HG03039 (cell line): ENCODE measurements around the gene MGAT4B.
"Not testable (repeated sequence)": the region's sequence is repeated elsewhere in the genome, so short reads cannot be mapped to it uniquely, and the experiment has no call there.

Experiments used
- ATAC-seq: cut with Tn5 transposase; IDR thresholded peaks from one replicate; pipeline ENCODE4 v1.9.1; 2021; ENCODE audit warnings: mild to moderate bottlenecking, moderate library complexity; ENCODE audit not compliant: unreplicated experiment

Gene MGAT4B

DNA sequence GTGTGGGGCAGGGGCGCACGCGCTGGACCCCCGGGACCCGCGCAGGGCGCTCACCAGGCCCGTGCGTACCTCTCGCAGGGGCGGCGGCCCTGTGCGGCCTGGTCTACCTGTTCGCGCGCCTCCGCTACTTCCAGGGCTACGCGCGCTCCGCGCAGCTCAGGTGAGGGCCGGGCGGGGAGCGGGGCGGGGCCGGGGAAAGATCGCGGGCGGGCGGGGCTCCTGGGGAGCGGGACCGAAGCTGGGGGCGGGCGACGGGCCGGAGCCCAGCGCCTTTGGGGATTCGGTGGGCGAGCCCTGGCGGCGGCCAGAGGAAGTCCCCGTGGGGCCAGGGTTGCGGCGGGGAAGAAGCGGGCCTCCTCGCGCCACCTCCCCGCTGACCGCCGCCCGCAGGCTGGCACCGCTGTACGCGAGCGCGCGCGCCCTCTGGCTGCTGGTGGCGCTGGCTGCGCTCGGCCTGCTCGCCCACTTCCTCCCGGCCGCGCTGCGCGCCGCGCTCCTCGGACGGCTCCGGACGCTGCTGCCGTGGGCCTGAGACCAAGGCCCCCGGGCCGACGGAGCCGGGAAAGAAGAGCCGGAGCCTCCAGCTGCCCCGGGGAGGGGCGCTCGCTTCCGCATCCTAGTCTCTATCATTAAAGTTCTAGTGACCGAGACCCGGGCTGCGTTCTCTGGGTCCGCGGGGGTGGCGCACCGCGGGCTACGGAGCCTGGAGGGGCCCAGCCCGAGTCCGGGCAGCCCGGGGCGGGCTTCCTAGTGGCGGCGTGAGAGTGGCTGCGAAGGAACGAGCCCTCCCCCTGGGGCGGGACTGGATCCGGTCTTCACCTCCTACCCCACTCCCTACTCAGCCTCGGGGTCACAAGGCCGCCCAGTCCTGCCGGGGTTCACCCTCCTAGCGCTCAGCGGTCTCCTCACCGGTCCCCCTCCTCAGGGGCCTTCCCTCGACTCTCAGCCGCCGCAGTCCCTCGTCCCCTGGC is 10.5 kb downstream of the MGAT4B start:
- ATAC-seq = peak; percentile 64

DNA sequence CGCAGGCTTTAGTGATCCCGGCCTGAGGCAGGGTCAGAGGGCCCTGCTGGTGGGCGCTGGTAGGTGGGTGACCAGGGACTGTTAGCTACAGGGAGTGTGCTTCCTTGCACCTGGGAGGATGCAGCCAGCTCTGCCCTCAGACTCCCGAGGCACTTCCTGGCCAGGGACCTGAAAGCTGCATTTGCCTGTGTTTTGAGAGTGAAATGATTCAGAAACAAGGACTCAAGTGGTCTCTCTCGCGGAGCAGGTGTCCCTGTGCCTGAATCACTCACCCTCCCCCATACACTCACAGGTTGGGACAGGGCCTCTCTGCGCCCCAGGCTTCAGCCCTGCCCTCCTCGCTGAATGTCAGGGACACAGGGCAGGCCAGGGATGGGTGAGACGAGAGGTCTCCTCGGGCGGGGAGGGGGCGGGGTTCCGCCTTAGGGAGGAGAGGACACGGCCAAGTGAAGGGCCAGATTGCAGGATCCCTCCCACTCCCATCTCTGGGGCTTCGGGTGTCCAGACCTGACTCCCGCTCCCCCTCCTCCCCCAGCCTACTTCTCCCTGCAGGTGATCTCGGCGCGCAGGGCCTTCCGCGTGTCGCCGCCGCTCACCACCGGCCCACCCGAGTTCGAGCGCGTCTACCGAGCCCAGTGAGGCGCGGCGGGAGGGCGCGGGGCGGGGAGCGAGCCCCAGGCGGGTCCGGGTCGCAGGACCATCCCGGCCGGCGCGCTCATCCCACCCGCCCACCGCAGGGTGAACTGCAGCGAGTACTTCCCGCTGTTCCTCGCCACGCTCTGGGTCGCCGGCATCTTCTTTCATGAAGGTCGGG is 11.4 kb downstream of the MGAT4B start:
- ATAC-seq = peak; percentile 6

GRCh38 chr5:179794575-179794974 is 12.1 kb downstream of the MGAT4B start:
- no peak for ATAC-seq

DNA sequence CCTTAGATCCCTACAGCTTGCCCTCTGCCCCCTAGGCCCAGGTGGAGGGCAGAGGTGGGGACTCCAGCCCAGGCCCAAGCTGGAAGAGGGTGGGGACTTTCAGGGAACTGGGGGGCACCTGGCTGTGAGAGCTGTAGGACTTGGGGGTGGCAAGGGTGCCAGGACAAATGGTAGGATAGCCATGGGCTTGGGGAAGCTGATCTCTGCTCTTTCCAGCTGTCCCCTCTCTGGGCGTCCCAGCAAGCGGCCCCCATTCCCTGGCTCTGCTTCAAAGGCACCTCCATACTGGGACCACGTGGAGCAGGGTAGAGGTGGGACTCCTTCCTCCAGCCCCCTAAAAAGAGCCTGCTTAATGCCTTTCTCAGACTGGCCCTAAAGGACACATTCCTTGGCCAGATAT is 12.5 kb downstream of the MGAT4B start:
- no peak for ATAC-seq

DNA sequence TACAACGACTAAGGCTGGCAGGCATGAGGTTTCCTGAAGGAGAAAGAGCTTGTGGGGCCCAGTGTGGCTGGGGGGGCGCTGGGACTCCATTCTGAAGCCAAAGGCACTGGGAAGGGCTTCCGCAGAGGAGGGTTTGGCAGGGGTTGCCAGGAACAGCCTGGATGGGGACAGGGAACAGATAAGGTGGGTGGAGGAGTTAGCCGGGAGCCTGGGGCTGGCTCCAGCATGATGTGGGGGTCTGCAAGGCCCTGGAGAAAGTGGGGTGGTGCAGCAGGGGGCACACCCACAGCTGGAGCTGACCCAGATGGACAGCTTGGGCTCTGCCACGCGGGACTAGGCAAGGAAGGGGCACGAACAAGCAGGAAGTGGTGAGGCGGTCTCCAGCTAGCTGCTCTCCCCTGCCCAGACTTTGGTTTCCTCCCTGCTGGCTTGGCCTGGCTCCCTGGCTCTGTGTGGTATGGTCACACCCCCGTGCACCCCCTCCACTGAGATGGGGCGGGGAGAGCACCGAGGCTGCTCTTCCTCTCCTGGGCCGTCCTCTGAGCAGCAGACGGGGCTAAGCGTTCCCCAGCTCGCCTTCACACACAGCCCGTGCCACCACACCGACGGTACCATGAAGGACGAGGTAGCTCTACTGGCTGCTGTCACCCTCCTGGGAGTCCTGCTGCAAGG is 13.1 kb downstream of the MGAT4B start, which contains the start of gene LTC4S:
Gene LTC4S (plus strand): TSS at position 519 of the 672 bp plus-strand sequence. CDS start 95 bp downstream, at position 614.
- ATAC-seq = no peak

DNA sequence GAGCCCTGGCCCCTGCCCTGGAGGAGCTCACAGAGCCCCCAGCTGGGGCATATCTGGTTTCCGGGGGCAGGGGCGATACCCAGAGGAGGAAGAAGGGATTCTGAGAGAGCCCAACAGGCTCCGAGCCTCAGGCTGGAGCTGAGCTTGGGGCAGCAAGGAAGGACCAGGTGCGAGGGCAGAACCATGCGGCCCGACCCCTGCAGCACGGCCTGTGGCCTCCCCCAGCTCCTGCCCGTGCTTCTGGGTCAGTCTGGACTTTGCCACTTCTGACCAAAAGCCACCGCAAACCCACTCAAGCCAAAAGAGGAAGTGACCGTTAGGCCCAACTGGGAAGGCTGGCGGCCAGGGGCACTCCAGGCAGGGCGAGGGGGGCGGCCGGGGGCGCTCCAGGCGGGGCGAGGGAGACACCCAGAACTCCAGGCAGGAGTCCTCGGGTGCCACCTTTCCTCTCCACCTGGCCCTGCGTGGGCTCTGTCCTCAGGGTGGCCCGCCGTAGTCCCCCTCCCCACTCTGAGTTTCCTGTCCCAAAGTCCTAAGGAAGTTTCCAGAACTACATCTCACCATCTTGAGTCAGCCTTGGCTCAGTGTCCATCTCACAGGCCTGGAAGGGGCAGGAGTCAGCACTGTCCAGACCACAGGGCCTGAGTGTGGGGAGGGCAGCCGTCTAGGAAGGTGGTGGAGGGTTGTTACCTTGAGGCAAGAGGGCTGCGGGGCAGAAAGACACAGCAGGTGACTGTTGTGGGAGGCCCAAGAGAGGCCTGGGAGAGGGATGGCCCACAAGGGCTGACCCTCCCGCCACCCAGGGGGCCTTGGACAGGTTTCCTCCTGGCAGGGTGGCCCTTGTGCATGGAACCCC is 13.8 kb downstream of the MGAT4B start:
- no peak for ATAC-seq

- no peak for ATAC-seq
Measured at GRCh38 chr5:179791881-179792611, 14.6 kb downstream of the MGAT4B start.

GRCh38 chr5:179789278-179789677 is 17.4 kb downstream of the MGAT4B start:
- ATAC-seq = not testable (repeated sequence)

DNA sequence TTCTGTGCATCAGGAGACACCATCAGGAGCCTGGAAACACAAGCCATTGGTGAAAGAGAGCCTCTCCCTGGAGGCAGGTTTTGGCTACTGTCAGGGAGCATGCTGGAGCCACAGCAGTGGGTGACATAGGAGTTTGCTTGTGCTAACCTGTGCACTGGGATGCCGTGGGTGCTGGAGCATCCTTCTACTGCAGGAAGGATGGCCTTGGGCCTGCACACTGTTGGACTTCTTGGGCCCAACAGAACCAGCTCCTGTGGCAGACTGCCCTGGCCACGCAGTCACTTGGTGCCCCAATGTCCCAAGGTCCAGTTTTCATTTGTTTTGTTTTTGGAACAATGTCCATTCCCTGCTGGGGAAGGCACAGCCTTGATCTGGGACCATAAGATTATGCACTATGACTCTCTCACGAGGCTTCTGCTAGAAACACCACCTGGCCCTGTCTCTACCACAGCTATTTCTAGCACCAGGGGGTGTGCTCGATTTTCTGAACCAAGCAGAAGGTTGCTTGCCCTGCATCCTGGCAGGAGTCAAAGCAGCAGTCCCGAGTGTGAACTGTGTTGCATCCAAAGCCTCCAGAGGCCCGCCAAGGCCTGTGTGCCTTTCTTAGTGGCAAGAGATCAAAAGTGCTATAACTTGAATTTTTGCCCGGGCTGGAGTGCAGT is 18.3 kb downstream of the MGAT4B start:
- ATAC-seq = no peak

GRCh38 chr5:179786861-179787260 is 19.8 kb downstream of the MGAT4B start:
- ATAC-seq = no peak

GRCh38 chr5:179783128-179783527 is 23.5 kb downstream of the MGAT4B start:
- ATAC-seq = no peak

DNA sequence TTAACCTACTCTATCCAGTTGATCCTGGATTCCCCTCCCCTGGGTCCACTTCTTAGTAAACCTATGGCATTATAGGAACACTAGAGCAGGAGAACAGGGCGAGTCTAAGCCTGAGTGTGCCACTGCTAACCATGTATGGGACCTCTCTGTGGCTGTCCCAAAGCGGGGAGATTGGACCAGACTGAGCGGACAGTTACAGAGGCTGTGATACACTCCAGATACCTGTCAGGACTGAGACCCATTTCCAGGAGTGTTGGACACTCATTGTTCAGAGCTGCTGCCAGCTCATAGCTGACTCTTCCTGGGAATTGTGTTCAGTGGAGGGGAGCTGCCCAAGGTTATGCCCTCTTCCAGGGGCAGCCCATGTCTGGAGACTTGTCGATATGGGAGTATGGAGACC is 24.8 kb downstream of the MGAT4B start:
- ATAC-seq = no peak

- no peak for ATAC-seq
Measured at GRCh38 chr5:179780362-179780761, 26.3 kb downstream of the MGAT4B start.

GRCh38 chr5:179779826-179780225 is 26.8 kb downstream of the MGAT4B start:
- no peak for ATAC-seq

GRCh38 chr5:179778591-179778990 is 28.1 kb downstream of the MGAT4B start:
- no peak for ATAC-seq

DNA sequence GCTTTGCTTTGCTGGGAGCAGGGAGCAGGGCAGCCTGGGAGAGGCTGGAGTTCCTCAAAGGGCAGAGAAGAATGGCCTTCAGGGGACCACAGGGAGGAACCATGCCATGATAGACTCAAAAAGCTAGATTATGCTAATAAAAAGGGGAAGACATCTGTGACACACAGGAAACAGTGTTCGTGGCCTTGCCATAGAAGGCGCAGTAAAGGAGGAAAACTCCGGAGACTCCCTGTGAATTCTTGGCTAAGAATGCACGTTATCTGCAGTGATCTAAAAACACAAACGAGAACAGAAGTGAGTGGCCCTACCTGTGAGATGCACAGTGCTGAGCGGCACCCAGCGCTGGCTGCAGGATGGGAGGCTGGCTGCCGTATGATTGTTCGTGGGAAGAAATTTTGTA is 28.8 kb downstream of the MGAT4B start:
- no peak for ATAC-seq

DNA sequence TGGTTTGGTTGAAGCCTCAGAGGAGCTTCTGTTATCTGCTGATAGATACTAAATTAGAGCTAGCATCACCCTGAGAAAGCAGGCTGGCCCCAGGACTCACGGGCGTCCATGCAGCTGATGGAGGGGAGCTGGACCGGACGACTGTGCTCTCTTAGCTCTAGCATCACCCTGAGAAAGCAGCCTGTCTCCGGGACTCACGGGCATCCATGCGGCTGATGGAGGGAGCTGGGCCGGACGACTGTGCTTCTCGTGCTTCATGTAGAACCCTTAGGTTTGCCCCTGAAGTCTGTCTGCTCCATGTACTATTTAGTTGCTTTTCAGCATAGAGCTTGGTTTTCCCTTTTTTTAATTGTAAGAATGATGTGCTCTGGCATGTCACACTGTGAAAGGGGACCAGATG is 29.2 kb downstream of the MGAT4B start:
- ATAC-seq = no peak

DNA sequence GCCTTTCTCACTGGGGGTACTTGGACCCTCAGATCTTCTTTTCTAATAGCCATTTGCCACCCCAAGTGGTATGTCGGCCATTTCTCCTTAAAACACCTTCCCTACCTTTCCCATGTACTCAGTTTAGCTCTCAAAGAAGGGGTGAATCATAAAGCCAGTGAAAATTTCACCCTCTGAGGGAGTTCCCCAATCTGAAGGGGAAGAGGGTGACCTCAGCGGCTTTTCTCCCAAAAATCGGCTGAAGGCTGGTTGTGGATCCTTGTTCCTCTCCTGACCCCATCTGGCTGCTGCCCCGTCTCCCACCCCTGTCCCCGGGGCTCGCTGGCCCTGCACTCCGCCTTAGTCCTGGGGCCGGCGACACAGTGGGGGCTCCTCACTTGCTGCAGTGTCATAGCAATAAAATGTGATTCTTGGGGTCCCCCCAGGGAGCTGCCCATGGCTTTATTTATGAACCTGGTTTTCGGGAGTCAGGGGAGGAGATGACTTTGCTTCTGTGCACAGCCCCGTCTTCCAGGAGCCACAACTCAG is 30.2 kb downstream of the MGAT4B start:
- ATAC-seq = no peak

DNA sequence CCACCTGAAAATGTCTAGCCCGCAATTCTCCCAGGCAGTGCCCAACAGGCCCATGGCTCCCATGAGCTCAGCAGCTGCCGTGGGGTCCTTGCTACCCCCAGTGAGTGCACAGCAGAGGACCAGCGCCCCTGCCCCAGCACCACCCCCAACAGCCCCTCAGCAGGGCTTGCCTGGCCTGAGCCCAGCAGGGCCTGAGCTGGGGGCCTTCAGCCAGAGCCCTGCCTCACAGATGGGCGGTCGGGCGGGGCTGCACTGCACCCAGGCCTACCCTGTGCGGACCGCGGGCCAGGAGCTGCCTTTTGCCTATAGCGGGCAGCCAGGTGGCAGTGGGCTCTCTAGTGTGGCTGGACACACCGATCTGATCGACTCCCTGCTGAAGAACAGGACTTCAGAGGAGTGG is 32.2 kb downstream of the MGAT4B start:
- no peak for ATAC-seq
